GM21723 (cell line): ENCODE results near the gene CEP350.
A peak's percentile ranks its signal among the peaks of the same experiment; 100 is the strongest.

Source experiments
- ATAC-seq: cut with Tn5 transposase; IDR thresholded peaks from one replicate; pipeline ENCODE4 v1.9.1; 2021; ENCODE audit warnings: mild to moderate bottlenecking, moderate library complexity; ENCODE audit not compliant: unreplicated experiment

Gene CEP350, protein sequence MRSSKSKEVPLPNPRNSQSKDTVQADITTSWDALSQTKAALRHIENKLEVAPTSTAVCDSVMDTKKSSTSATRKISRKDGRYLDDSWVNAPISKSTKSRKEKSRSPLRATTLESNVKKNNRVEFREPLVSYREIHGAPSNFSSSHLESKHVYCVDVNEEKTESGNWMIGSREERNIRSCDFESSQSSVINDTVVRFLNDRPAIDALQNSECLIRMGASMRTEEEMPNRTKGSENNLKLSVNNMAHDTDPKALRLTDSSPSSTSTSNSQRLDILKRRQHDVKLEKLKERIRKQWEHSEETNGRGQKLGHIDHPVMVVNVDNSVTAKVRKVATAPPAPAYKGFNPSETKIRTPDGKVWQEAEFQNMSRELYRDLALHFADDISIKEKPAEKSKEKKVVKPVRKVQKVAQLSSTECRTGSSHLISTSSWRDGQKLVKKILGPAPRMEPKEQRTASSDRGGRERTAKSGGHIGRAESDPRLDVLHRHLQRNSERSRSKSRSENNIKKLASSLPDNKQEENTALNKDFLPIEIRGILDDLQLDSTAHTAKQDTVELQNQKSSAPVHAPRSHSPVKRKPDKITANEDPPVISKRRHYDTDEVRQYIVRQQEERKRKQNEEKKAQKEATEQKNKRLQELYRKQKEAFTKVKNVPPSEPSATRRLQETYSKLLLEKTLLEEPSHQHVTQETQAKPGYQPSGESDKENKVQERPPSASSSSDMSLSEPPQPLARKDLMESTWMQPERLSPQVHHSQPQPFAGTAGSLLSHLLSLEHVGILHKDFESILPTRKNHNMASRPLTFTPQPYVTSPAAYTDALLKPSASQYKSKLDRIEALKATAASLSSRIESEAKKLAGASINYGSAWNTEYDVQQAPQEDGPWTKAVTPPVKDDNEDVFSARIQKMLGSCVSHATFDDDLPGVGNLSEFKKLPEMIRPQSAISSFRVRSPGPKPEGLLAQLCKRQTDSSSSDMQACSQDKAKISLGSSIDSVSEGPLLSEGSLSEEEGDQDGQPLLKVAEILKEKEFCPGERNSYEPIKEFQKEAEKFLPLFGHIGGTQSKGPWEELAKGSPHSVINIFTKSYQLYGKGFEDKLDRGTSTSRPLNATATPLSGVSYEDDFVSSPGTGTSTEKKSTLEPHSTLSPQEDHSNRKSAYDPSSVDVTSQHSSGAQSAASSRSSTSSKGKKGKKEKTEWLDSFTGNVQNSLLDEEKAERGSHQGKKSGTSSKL (N-terminal part only)

DNA sequence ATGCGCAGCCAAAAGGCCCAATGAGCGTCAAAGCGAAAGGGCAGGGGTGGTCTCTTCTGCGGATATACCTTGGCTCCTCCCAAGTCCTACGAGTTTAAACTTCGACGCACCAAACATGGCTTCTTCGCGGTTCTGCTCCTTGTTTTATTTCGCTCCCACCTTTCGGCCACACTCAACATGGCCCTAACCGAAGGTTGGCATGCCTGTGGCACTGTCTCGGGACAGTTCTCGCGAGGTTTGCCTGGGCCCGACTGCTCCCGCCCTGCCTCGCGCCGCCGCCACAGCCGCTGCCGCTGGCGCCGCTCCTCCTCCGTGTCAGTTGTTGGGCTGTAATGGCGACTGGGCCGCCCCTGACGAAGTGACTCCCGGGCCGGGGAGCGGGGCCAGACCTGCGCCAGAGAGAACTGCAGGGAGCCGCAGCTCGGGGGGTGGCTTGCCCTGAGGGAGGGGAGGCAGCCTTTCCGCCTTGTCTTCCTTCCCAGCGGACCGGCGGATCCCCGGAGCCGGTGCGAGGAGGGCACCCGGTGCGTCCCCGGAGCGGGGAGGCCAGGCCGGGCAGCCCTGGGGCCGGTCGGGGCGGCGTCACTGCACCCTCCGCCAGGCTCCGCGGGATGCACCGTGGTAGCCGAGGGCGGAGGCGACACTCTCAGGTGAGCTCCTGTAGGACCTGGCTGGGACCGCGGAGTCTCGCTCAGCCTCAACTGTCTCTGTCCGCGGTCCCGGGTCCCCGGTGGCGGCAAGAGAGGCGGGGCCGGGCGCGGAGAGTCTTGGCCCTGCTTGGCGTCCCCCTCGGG is at the start of gene CEP350:
TSS of gene CEP350 (plus strand) at position 318 of the 794 bp plus-strand sequence. CDS start 31,372 bp downstream, outside the sequence.
- peak; percentile 89 for ATAC-seq

DNA sequence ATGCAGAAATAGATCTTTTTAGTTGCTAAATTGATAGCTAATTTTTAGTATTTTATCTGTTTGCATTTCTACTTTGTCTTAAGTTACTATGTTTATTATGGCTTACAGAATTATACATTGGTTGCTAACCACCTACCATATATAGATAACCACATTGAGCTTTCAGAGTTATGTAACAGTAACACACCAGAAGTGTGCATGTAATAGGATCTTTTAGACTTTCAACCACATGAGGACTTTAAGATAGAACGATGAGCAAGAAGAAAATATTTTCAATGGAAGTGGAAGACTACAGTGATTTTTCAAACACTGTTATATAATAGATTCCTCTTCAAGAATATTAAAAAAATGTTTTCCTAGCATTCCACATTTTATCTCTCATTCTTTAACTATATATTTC is 43.7 kb upstream of the CEP350 start:
- ATAC-seq: no peak

DNA sequence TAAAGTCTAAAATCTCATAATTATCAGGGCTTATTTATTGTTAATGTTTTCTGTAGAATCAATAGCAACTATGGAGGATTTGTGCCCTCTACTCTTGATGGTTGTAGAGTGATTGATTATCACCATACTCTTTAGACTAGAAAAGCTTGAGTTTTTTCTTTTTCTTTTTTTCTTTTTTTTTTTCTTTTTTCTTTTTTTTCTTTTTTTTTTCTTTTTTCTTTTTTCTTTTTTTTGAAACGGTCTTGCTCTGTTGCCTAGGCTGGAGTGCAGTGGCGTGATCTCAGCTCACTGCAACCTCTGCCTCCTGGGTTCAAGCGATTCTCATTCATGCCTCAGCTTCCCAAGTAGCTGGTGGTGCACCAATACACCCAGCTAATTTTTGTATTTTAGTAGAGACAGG is 42.8 kb upstream of the CEP350 start:
- ATAC-seq: no peak

DNA sequence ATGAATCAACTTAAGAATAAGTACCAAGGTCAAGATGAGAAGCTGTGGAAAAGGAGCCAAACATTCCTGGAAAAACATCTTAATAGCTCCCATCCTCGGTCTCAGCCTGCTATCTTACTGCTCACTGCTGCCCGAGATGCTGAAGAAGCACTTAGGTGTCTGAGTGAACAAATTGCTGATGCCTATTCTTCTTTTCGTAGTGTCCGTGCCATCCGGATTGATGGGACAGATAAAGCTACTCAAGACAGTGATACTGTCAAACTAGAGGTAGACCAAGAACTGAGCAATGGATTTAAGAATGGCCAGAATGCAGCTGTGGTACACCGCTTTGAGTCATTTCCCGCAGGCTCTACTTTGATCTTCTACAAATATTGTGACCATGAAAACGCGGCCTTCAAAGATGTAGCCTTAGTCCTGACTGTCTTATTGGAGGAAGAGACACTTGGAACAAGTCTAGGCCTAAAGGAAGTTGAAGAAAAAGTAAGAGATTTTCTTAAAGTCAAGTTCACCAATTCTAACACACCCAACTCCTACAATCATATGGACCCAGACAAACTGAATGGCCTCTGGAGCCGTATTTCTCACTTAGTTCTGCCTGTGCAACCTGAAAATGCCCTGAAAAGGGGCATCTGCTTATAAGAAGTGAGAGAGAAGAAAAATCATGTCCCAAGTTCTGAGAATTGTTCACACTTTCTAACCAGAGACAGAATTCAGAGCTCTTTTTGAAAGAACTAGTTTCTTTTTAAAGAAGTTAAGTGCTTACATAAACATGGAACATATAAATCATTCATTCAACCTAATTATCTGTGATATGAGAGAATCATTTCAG is 36.8 kb upstream of the CEP350 start:
- no peak for ATAC-seq

DNA sequence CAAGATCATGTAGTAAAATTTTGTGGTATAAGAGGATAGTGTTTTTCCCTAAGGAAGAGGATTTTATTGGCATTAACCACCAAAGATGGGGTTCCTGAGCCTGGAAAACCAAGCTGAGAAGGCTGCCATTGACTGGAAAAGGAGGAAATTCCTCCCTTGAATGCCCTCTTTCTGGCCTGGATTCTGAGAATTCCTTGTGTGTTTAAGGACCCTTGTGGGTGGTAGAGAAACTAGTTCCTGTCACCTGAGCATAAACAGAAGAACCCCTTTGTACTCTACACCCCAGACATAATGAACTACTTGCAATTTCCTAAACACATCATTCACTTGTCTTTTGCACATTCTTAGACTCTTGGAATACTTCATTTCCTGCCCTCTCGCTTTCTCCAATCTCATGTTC is 33.1 kb upstream of the CEP350 start:
- ATAC-seq: no peak

DNA sequence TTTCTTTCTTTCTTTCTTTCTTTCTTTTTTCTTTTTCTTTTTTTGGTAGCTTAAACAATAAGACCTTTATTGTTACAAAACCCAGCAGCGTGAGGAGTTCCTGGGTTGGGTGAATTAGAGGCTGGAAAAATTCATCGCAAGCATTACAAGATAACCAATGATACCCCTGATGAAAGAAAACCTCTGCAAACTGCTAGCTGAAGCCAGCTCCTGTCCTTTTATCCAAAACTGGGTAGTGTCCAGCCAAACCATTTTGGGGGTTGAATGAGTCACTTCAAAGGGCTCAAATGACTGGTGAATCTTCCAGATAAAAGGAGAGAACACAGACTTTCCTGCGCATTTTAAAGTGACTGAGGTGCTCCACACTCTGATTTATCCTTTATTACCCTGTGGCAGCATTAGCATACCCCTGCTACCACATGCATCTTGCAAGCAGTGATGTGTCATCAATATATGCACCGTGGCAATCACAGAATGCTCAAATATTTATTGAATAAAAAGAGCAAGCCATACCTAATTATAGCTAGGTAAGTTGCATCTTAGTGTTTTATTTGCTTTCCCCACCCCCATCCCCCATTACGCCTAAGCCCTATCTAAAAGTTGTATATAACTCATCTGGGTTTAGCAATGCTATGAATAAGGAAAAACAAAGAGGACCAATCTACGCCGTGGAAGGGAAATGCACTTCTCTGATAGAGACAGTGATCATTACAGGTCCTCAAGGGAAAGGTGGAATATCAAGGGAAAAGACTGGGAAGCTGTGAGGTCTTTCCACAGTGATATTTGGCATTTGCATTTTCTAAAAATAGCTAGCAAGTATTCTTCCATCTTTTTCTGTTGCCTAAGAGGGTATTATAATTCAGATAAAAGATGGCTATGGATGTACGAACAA is 32.4 kb upstream of the CEP350 start:
- ATAC-seq: no peak

DNA sequence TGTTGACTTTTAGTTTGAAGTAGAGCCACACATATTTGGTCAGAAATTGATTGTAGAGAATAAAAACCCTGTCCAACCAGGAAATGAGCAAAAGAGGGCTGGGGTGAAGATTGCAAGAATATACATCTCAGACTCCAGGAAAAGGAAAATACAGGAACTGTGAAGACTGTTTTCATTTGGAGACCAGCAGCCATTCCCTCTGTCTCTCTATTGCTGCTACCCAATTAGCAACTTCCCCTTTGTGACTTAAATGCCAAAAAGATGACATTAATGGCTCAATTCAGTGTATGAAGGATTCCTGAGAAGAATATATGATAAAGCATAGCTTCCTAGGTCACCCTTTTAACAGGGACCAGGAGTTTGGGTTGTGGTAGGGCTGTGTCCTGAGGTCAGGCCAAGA is 31.6 kb upstream of the CEP350 start:
- ATAC-seq: no peak

DNA sequence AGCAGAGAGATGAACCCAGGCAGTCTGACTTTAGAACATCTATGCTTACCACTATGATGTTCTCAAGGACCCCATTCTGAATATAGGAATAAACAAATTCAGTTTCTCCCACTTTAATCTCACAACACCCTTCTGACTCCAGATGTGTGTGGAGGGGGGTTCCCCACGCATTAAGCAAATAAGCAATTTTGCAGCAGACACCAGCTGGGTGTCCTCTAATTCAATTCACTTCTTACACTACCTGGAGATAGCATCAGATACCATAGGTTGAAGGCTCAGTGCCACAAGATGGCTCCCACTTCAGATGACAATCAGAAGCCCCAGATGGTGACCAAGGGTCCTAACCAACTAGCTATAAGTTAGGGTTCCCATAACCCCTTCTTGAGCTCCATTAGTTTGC is 30.3 kb upstream of the CEP350 start:
- no peak for ATAC-seq

DNA sequence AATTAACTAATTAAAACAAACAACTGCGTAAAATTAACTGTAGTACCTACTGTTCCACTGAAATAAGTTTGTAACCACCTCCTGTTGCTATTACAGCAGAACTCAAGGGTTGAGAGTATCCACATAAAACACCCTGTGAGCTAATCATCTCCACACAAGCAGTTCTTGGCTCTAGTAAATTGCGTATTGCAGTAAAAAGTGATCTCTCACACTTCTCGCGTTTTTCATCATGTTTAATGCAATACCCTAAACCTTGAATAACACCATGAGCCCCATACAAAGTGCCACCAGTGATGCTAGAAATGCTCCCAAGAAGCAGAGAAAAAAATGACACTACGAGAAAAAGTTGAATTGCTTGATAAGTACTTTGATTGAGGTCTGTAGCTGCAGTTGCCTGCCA is 29.3 kb upstream of the CEP350 start:
- no peak for ATAC-seq

DNA sequence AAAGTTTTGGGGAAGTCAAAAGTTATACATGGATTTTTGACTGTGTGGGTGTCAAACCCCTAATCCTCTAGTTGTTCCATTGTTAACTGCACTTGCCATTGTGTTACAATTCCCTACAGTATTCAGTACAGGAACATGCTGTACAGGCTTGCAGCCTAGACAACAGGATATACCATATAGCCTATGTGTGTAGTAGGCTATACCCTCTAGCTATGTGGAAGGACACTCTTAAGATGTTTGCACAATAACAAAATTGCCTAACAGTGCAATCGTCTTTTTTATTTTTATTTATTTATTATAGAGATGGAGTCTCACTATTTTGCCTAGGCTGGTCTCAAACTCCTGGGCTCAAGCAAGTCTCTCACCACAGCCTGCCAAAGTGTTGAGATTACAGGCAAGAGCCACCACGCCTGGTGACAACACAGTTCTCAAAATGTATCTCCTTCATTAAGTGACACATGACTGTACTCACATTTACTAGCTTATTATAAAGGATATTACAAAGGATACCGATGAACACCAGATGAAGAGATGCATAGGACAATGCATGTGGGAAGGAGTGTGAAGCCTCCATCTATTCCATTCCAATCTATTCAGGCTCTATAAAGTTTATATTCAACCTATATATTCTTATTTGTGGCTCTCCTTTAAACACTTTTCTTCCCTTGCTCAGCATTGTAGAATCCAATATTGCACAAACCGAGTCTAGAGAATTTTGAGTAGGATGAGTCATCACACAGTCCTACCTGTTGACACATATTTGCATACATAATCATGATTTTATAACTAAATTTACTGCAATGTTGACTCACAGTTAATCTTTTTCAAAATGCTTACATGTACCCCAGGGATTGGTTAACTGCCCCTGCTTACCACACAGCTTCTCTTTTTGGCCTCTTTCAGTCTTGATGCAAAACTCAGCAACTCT is 28.4 kb upstream of the CEP350 start:
- ATAC-seq: no peak

DNA sequence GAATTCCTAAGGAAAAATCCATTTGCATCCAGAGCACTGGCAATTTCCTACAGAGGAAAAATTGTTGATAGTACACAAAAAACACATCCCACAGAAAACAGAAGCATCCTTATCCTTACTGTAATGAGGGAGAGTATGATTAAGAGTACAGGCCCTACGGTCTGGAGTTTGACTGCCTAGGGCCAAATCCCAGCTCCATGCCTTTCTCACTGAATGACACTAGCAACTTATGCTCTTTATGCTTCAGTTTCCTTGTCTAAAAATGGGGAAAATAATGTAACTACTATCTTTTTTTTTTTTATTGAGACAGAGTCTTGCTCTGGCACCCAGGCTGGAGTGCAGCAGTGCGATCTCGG is 27.8 kb upstream of the CEP350 start:
- no peak for ATAC-seq

DNA sequence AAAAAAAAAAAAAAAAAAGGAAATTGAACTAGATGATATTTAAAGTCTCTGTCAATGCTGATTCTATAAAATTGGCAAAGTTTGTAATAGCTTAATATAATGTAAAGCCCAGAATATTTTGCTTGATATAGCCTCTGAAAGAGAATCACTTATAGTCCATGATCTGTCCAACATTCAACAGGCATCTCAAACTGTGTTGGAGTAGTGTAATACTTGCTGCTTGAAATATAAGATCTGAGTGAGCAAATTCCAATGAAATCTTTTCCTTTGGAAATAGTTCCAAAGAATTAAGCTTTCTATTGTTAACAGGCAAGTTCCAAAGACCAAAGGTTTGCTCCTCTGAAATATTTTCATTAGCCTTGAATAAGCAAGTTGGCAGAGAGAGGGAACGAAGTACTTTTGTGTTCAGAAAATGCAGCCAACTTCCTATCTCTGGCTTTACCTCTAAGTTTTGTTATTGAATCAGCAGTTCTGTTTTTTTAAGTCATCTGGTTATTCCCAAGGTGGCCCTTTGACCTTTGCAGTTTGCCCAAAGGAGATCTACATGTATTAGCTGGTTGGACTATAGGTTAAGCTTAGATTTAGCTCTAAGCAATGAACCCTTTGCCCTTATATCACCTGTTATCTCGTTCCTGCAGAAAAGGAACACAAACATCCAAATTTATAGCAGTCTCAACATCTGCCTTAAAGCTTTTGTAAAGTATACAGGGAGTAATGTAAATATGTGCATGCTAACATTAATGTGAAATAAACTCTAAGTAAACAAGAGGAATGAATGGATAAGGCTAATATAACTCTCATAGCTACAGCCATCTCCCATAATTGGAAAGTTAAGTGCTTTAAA is 24.4 kb upstream of the CEP350 start:
- ATAC-seq: no peak

DNA sequence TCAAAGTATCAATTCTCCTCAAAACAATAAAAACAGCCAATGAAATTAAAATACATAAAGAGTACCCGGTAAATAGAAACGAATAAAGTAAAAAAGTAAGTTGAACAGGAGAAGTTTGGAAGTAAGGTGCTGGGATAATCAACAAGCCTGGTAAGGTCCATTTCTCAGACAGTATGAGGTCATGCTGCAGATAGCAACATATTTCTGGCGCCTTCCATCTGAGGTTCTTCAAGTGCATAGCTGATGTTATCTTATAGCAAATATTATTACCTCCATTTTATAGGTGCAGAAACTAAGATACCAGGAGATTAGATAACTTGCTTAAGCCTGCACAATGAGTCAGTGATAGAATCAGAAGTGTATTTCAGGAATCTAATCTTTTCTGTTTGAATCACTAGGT is 23.7 kb upstream of the CEP350 start:
- no peak for ATAC-seq

DNA sequence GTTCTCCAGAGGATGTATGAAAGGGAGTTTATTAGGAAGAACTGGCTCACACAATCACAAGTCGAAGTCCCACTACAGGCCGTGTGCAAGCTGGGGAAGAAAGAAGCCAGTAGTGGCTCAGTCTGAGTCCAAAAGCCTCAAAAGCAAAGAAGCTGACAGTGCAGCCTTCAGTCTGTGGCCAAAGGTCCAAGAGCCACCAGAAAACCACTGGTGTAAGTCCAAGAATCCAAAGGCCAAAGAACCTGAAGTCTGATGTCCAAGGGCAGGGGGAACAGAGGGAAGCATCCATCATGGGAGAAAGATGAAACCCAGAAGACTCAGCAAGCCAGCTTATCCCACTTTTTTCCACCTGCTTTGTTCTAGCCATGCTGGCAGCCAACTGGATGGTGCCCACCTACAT is 21.4 kb upstream of the CEP350 start:
- no peak for ATAC-seq

DNA sequence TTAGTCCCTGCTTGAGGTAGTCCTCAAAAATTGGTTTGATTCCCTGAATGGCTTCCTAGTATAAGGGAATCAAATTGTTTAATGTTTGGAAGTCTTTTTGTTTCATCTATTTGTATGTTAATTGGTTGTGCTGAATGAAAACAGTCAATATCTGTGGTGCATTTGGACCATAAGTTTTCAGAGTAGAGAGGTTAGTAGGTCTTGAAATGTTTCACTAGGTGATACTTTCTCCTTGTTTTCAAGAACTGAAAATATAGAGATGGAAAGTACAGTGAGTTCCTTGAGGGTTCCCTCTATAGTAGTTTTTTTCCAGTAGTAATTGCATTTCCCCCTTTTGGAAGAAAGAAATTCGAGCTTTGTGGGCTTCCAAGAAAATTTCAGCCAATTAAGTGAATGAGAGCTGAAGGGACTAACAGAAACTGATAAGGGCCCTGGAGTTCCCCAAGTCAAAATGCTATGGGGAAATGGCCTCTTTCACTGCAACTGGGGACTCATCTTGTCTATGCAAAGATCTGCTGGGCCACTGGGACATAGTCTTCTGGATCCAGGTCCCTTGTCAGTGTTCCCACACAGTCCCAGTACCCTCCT is 18.6 kb upstream of the CEP350 start:
- no peak for ATAC-seq

DNA sequence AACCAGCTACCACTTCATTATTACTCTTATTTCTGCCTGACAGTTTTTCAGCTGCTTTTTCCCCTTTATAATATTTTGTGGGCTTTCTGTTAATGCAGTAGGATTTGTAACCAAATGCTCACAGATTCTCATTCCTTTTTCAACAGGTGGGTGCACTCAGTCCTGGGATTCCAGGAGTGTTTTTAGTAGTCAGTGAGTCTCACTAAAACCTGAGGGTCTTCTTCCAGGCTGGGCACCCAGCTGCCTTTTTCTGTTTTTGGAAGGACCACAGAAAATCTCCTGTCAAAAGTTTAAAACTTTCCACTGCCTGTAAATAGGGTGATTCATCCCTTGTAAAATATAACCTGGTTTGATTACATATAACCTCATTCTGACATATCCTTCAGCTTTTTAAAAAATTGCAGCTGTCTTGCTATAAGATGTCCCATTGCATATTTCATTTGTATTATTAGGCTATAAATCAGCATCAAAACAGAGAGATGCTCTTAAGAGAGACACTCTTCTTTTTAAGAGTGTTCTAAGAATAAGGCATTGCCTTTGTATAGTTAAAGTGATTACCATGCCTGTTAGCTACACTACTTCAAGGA is 16.8 kb upstream of the CEP350 start:
- ATAC-seq: no peak
